NCI-H1105 (cell line): ENCODE measurements around the gene COL17A1.

Source experiments
- DNase-seq: peaks from one replicate; lab custom pipeline; 2025; lab: John Stamatoyannopoulos, UW

The COL17A1 gene

DNA sequence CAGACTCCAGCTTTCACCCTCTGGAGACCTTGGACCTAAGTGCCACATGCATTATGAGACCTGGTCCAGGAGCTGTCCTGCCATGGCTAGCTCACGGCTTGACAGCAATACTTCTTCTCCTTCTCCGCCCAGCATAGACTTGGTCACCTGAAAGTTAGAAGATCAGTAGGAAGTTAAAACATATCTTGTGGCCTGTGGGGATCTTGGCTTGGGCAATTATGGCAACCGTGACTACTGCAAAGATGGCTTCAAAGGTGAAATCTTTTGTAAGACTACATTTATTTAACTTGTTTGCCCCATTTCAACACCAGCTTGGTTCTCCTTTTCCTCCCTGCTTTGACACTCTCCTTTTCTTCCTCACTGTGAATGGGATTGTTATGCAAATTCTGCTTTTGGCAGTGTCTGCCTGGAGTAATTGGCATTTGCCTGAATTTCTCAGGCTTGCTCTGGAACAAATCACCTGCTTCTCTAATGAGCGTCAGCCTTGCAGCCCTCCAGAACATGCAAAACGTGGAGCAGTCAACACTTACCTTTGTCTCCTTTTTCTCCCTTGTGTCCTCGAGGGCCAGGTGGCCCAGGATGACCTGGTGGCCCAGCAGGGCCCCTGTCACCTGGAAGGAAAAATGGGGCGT is 53.4 kb downstream of the COL17A1 start:
- no peak for DNase-seq

DNA sequence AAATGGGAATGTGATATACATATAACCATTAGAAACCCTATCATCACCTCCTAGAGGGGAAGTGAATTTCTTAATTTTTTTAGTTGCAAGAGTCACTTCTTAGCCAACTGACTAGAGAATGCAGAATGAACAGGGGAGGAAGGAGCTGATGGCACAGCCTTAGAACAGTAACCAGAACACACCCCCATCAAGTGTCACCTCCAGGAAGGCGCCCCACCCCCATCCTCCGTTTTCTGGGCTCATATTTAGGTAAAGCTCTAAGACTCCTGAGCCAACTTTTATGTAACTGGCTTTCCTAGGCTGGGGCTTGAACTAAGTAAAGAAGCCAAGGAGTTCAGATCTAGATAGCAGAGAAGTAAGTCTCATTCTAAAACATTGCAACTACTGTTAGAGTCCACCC is 54.0 kb downstream of the COL17A1 start:
- no peak for DNase-seq

DNA sequence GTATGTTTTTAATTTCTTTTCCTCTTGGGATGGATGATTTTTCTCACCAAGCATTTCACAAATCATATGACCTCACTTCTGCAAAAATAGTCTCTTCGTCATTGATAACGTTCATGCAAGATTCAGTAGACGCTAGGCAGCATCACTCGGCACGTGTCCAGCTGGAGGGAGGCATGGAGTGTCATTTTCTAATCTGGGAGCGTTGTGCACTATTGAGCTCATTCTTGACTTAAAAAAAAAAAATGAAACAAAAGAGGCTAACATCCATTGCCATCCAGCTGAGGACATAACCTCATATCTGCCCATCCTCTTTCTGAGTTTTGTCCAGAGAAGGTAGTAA is 56.2 kb downstream of the COL17A1 start:
- no peak for DNase-seq

DNA sequence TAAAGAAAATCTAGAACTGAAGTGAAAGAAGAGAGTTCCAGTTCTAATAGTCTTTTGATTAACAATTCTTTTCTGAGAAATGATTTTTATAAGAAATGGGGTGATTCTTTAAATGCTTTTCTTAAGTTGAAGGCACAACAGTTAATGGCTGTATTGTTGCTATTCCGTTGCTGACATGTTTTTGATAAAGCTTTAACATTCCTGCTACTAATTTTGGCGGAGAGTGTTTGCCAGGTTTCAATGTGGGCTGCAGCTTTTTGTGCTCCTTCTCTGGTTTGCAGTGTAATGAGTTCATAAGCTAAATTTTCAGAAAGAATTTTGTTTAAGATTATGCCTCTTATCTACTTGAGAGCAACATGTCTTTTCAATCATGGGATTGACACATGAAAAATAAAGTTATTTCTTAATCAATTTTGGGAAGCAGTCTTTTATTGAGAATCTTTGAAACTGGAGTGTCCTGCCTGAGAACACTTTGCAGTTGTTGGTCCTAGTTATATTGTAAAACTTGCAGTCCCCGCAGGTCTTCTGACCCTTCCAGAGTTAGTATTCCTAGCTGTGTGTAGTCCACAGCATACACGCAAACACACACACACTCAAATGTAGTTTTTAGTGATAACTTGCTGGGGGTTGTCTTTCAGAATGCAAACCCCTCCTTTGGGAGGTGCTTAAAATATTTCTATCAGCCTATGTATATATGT is 56.7 kb downstream of the COL17A1 start:
- no peak for DNase-seq

DNA sequence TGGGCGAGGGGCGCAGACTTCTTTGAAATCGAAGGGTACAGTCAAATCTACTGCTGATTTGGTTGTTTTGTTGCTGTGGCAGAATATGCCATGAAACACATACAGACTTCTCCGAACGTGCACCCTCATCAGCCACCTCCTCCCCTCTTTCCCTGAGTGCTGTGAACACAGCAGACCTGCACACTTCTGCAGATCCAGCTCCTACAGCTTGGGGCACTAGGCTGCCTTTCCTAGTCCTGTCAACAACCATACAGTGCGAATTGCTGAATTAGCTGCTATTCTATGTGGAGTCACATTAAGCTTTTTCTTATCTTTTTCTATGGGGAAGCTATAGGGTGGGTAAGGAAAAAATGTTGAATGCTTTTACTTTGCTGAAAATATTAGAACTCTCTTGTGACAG is 57.5 kb downstream of the COL17A1 start:
- no peak for DNase-seq

DNA sequence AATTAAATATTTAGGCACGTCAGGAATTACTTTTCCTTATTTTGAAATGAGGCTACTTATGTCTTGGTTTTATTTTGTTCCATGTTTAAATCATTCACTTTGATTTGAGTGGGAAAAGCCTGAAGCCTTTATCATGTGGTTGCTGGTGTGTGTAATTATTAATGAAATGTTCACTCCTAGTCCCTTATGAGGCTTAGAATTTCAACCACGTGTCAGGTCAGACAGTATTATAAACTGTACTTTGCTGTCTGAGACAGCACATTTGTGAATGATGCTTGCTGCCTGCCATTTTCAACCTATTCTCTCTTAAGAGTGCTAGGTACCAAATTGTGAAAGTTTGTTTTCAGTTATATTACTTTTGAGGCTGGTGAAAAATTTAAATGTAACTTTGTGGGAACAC is 58.9 kb downstream of the COL17A1 start:
- DNase-seq: no peak

DNA sequence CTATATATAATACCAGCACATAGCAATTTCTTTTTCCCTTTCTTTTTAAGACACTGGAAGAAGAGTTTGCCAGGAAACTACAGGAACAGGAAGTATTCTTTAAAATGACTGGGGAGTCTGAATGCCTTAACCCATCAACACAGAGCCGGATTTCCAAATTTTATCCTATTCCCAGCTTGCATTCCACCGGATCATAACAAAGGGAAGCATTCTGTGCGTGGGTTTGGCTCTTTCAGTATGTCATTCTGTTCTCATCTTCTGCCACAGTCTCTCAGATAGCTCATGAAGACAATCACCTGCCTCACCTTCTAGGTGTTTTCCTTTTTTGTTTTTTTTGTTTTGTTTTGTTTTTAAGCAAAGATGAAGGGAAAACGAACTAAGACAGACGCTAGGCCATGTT is 60.2 kb downstream of the COL17A1 start:
- DNase-seq: no peak

DNA sequence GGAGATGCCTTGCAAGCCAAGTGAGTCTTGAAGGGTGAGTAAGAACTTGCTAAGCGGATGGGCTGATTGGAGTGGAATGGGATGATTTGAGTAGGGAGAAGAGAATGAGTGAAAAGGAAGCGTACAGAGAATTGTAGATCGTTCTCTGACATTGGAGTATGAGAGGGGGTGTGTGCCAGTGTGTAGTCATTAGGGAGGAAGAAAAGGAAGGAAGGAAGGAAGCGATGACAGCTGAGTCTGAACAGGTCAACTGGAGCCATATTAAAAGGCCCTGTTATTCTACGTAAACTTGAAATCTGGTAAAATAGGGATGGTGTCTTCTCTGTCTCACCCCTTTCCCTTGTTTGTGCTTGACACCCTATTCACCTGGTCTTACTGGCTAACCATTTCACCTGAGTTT is 63.7 kb downstream of the COL17A1 start:
- DNase-seq: no peak

DNA sequence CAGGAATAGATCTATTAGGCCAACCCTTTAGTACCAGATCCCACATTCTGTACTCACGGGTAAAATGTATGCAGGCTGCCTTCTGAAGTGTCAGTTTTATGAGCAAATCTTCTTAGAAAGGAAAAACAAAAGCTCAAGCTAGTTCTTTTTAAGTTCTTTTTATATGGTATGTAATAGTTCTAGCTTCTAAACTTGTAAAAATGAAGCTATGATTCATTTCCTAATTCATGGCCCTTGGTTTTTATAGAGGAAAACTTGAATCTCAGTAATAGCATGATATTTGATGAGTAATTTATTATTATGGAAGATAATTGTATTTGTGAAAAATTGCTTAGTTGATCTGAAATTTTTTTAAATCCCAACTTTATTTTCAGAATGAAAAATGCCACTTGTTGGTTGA is 64.4 kb downstream of the COL17A1 start:
- DNase-seq: no peak

DNA sequence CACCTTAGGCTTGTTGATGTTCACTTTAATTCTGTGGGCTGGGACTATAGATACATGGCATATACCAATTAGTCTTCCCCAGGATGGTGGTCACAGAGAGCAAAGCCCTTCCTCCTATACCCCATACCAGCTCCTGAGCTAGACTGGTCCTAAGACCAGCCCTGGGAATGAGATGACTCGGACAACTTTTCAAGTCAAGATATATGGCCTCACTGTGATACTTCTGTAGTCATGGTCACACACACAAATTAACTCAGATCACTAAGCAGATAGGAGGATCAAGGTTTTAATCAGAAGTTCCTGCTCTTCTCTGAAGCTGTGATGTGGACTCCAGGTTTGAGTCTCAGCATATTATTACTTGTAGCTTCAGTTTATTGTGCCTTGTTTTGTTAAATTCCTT is 65.7 kb downstream of the COL17A1 start:
- no peak for DNase-seq

DNA sequence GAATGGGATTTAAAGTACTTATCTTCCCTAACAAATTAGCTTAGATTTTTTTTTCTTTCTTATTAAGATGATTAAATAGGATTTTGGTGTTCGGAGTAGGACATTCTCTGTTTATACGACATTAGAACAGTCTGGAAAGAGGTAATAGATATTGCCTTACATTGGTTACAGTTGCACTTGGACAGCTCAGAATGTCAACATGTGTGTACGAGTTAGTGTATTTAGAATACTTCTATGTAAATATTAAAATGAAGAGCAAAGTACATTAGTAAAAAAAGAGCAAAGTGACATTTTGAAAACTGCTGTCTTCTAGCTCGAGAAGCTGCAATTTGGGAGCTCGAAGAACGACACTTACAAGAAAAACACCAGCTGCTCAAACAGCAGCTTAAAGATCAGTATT is 67.2 kb downstream of the COL17A1 start:
- no peak for DNase-seq

DNA sequence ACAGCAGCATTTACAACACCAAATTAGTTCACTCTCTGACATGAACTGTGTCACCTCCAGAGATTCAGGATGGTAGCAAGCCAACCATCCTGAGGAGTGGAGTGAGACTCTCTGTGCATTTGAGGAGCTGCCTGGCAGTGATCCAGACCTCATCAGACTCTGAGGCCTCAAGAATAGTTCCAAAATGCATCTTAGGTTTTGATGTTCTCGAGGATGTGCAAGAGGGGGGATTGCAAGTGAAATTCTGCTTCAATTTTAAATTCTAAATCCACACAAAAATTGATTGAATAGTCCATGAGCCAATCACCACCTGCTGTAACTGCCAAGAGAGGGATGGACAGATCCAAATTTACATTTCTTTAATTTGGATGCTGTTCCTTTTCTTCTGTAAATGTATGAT is 69.0 kb downstream of the COL17A1 start:
- no peak for DNase-seq

DNA sequence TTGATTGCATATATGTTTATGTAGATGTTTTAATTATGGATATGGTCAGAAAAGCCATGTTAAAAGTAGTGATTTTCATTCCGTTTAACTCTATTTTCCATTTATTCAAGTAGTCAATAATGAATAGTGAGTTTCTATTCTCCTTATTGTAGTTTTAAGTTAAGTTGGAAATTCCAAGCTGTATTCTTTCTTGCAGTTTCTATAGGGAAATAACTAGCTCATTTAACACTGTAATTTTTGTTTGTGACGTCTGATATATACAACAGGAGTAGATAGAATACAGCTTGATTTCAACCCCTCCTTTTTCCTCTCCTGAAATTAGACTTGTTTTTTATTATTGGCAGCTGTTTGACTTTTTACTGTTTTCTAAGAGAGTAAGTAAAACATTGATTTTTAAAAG is 71.5 kb downstream of the COL17A1 start:
- no peak for DNase-seq

DNA sequence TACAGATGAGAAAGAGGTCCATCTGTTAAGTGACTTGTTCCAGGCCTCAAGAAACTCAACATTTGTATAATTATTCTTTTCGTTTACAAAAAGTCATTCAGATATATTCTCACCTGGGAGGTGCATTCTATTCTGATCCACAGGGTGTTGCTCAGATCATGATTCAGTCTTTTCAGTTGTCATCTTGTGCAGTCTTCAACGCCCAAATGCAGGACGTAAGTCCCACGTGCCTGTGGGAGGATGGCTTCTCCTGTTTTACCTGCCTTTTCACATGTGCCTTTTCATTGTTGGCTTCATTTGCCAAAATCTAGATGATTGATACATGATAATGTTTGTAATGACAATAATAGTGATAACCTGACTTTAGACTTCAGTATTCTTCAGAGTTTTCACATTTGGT is 72.2 kb downstream of the COL17A1 start:
- no peak for DNase-seq

DNA sequence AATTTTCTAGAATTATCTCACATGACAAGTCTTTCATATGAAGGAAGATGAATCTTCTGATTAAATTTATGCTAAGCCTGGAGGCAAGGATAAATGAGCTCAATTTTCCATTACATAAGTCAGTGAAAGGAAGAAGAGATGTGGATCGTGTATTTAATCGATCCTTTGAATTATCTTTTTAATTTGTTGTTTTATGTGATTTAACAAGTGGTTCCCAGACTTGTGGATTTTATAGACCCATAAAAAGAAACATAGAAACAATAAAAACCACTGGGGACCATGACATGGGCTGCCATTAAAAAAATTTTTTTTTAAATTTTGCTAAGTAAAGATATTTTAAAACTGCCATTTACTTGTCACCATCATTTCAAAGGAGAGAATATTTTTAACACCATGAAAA is 73.8 kb downstream of the COL17A1 start:
- no peak for DNase-seq

DNA sequence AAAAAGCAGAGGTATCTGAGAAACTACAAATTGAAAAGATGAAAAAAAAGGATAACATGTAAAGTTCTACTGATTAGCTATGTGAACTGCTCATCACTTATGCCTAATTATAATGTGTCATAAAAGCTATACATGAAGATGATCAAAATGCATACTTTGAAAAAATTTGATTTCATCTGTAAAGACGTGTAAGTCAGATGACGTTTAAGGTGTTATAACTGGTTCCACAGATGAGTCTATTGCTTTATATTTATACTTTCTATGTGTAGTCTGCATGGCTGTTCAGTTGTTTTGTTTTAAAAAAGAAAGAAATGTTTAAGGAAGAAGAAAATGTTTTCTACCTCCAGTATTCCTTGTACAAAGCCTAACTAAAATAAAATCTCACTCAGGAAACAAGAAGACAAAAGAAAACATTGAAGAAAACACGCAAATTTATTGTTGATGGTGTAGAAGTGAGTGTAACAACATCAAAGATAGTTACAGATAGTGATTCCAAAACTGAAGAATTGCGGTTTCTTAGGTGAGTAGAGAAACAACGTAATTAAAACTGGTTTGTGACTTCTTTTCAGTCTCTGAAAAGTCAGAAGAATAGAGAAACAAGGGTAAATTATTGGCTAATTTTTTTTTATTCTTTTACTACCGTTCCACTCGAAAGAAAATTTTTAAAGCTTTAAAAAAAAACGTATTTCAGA is 80.4 kb downstream of the COL17A1 start:
- DNase-seq: no peak

DNA sequence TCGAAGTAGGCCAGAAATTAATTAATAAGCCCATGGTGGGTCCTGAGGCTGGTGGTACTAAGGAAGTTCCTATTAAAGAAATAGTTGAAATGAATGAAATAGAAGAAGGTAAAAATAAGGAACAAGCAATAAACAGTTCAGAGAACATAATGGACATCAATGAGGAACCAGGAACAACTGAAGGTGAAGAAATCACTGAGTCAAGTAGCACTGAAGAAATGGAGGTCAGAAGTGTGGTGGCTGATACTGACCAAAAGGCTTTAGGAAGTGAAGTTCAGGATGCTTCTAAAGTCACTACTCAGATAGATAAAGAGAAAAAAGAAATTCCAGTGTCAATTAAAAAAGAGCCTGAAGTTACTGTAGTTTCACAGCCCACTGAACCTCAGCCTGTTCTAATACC is 82.8 kb downstream of the COL17A1 start:
- no peak for DNase-seq

DNA sequence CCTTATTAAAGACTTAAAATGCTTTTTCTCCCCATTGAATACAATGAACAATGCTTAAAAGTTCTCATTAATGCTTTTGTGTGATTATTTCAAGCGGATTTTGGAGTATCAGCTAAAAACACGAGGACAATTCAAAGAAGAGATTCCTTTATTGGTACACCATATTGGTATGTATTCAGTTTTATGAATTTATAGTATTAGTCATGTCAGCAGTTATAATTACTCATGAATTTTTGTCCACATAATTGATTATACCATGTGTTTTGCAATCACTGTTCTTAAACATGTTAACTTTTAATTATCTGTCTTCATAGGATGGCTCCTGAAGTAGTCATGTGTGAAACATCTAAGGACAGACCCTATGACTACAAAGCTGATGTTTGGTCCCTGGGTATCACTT is 86.9 kb downstream of the COL17A1 start:
- no peak for DNase-seq

DNA sequence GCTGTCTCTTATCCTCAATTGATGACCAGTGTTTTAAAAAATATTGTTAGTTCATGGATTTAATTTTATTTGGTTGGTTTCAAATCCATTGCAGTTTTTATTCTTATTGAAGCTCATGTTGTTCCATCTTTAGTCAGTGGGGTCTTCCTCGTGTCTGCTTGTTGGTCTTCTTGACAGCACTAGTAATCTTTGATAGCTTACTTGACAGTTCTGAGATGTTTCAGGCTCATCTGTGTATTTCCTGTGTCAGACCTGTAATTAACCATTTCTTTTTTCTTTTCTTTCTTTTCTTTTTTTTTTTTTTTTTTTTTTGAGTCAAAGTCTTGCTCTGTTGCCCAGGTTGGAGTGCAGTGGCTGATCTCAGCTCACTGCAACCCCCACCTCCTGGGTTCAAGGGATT is 90.5 kb downstream of the COL17A1 start:
- DNase-seq: no peak

DNA sequence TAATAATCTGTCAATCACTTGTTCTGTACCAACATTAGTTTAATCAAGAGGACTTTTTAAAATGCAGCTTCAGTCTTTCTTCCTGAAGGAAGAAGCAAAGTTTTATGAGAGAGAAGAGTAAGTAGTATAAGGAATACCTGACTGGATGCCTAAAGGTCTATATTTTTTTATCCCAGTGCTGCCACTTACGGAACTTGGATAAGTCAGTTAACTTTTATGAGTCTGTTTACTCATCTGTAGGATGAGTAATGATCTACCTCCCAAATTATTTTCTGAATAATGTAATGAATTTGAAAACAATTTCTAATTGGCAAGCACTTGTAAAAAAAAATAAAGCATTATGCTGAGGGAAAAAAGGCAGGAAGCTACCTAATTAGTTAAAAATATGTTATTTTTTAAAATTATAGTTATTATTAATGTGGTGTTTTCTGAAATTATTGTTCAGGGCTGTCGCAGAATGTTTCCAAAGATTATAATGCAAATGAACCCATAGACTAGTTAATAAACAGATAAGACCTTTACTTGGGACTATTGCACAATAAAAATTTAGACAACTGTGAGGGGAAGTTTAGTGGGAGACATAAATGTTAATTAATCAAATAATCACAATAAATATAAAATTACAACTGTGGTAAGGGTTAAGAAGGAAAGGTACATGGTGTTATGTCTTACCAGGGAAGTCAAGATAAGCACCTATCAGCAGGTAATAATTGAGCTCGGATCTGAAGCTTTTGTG is 94.1 kb downstream of the COL17A1 start:
- no peak for DNase-seq

DNA sequence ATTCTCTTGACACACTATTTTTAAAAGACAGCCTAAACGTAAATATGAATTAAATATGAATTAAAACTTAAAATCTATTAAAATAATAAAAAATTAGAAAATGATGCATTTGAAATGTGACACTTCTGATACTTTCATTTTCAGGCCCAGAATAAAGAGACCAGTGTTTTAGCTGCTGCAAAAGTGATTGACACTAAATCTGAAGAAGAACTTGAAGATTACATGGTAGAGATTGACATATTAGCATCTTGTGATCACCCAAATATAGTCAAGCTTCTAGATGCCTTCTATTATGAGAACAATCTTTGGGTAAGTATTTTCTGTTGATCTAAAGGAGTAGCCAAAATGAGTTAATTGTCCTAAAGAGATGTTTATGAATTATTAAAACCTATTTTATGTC is 95.1 kb downstream of the COL17A1 start:
- no peak for DNase-seq

DNA sequence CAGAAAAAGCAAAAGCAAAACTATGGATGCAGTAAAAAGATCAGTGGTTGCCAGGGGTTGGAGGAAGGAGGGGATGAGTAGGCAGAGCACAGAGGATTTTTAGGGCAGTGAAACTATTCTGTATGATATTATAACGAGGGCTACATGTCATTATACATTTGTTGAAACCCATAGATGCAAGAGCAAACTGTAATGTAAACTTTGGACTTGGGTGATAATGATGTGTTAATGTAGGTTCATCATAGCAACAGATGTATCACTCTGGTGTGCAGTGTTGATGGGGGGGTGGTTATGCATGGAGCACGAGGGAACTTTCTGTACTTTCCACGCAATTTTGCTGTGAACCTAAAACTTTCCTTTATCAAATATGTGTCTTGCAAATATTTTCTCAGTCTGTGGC is 95.6 kb downstream of the COL17A1 start:
- no peak for DNase-seq

DNA sequence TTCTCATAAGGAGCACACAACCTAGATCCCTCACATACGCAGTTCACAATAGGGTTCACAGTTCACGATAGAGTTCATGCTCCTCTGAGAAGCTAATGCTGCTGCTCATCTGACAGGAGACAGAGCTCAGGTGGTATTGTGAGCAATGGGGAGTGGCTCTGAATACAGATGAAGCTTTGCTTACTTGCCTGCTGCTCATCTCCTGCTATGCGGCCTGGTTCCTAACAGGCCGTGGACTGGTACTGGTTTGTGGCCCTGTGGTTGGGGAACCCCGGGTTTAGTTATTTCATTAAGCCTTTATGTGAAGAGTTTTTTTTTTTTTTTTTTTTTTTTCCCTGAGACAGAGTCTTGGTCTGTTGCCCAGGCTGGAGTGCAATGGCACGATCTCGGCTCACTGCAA is 99.3 kb downstream of the COL17A1 start:
- DNase-seq: no peak
